ENCODE measurements around the gene HLA-DPA1. TPM values are rescaled to one million over a fixed set of nuclear protein-coding genes. Genes with fewer than 3 reads are reported as not detected.

The HLA-DPA1 gene
- total and polyA plus RNA-seq, 4 donors, result 12.0 to 49.3 (median 29.2) TPM

DNA sequence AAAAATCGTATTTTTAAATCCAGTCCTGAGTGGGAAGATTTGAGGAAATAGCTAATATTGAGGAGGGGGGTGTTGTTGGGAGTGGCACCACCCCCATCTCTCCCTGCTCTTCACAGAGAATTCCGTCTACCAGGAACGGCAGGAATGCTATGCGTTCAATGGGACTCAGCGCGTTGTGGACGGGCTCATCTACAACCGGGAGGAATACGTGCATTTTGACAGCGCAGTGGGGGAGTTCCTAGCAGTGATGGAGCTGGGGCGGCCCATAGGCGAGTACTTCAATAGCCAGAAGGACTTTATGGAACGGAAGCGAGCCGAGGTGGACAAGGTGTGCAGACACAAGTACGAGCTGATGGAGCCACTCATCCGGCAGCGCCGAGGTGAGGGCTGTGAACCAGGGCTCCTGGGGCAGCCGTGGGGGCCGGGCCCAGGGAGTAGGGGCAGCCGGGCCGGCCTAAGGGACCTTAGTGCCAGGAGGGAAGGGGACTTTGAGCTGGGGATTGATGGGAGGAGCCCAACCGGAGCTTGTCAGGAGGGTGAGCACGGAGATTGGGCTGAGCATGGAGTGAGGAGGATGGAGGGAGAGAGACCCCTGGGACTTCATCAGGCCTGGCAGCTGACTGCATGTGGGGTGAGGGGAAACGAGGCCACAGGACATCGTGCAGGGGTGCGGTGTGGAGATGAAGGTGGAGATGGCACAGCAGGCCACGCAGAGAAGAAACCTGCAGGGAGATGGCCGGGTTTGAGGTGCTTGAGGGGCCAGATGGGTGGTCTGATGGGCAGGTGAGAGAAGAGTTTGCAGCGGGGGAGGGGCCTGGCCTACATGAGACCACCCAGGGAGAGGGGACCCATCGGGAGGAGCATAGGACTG is 43.6 kb upstream of the HLA-DPA1 start:
- H3K9me3 ChIP-seq (ENCODE audit: control insufficient read depth in 4 of 4, low read length in 3 of 4), result no peaks in the 10 kb centered on the region
- H3K4me3 ChIP-seq (ENCODE audit: low read depth in 1 of 3, low read length in 3 of 3), result no peak overlapping the region
- no peak for DNase-seq (ENCODE audit: low spot score)
- WGBS, result 8% methylated on average over 32 of the region's 32 CpGs
- H3K27ac ChIP-seq (ENCODE audit: low read depth in 1 of 2, low read length in 2 of 2), result no peak overlapping the region
- H3K36me3 ChIP-seq (ENCODE audit: control insufficient read depth in 4 of 4, insufficient read depth in 3 of 4, low read depth in 1 of 4, low read length in 3 of 4), result no peaks in the 10 kb centered on the region
- H3K9ac ChIP-seq (ENCODE audit: low read depth in 1 of 2, low read length in 2 of 2), result no peak overlapping the region
- no peak for TF ChIP-seq FOXA2 (IDR thresholded peaks at IDR 0.05)
- TF ChIP-seq HNF4G (IDR thresholded peaks at IDR 0.05), result no peak
- no peak for TF ChIP-seq SP1 (IDR thresholded peaks at IDR 0.05)
- TF ChIP-seq FOXA1 (IDR thresholded peaks at IDR 0.05), result no peak
- no peak for TF ChIP-seq EGR1 (IDR thresholded peaks at IDR 0.05; ENCODE audit: low read depth in 2 of 2)
- no peak for TF ChIP-seq HNF4A (conservative IDR thresholded peaks at IDR 0.05)
- TF ChIP-seq, protein P1, sequence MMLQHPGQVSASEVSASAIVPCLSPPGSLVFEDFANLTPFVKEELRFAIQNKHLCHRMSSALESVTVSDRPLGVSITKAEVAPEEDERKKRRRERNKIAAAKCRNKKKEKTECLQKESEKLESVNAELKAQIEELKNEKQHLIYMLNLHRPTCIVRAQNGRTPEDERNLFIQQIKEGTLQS (IDR thresholded peaks at IDR 0.05), result no peak
- TF ChIP-seq, protein P2, sequence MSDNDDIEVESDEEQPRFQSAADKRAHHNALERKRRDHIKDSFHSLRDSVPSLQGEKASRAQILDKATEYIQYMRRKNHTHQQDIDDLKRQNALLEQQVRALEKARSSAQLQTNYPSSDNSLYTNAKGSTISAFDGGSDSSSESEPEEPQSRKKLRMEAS (IDR thresholded peaks at IDR 0.05), result no peak
- no peak for TF ChIP-seq RAD21 (IDR thresholded peaks at IDR 0.05)
- TF ChIP-seq, protein P3, sequence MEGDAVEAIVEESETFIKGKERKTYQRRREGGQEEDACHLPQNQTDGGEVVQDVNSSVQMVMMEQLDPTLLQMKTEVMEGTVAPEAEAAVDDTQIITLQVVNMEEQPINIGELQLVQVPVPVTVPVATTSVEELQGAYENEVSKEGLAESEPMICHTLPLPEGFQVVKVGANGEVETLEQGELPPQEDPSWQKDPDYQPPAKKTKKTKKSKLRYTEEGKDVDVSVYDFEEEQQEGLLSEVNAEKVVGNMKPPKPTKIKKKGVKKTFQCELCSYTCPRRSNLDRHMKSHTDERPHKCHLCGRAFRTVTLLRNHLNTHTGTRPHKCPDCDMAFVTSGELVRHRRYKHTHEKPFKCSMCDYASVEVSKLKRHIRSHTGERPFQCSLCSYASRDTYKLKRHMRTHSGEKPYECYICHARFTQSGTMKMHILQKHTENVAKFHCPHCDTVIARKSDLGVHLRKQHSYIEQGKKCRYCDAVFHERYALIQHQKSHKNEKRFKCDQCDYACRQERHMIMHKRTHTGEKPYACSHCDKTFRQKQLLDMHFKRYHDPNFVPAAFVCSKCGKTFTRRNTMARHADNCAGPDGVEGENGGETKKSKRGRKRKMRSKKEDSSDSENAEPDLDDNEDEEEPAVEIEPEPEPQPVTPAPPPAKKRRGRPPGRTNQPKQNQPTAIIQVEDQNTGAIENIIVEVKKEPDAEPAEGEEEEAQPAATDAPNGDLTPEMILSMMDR (IDR thresholded peaks at IDR 0.05; ENCODE audit: low read depth, low read length, missing input control), result no peak
- no peak for TF ChIP-seq TAF1 (conservative IDR thresholded peaks at IDR 0.05)
- TF ChIP-seq, protein P4, sequence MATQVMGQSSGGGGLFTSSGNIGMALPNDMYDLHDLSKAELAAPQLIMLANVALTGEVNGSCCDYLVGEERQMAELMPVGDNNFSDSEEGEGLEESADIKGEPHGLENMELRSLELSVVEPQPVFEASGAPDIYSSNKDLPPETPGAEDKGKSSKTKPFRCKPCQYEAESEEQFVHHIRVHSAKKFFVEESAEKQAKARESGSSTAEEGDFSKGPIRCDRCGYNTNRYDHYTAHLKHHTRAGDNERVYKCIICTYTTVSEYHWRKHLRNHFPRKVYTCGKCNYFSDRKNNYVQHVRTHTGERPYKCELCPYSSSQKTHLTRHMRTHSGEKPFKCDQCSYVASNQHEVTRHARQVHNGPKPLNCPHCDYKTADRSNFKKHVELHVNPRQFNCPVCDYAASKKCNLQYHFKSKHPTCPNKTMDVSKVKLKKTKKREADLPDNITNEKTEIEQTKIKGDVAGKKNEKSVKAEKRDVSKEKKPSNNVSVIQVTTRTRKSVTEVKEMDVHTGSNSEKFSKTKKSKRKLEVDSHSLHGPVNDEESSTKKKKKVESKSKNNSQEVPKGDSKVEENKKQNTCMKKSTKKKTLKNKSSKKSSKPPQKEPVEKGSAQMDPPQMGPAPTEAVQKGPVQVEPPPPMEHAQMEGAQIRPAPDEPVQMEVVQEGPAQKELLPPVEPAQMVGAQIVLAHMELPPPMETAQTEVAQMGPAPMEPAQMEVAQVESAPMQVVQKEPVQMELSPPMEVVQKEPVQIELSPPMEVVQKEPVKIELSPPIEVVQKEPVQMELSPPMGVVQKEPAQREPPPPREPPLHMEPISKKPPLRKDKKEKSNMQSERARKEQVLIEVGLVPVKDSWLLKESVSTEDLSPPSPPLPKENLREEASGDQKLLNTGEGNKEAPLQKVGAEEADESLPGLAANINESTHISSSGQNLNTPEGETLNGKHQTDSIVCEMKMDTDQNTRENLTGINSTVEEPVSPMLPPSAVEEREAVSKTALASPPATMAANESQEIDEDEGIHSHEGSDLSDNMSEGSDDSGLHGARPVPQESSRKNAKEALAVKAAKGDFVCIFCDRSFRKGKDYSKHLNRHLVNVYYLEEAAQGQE (IDR thresholded peaks at IDR 0.05), result no peak
- TF ChIP-seq, protein P5, sequence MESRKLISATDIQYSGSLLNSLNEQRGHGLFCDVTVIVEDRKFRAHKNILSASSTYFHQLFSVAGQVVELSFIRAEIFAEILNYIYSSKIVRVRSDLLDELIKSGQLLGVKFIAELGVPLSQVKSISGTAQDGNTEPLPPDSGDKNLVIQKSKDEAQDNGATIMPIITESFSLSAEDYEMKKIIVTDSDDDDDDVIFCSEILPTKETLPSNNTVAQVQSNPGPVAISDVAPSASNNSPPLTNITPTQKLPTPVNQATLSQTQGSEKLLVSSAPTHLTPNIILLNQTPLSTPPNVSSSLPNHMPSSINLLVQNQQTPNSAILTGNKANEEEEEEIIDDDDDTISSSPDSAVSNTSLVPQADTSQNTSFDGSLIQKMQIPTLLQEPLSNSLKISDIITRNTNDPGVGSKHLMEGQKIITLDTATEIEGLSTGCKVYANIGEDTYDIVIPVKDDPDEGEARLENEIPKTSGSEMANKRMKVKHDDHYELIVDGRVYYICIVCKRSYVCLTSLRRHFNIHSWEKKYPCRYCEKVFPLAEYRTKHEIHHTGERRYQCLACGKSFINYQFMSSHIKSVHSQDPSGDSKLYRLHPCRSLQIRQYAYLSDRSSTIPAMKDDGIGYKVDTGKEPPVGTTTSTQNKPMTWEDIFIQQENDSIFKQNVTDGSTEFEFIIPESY (IDR thresholded peaks at IDR 0.05), result no peak
- peaks cover 0 to 19% (median 4%) of the 10 kb centered on the region in 4 donors for H3K27me3 ChIP-seq (ENCODE audit: control insufficient read depth in 4 of 4, insufficient read depth in 4 of 4, low read length in 3 of 4)
- H3K4me1 ChIP-seq (ENCODE audit: control insufficient read depth in 4 of 4, insufficient read depth in 4 of 4, low read length in 3 of 4), result no peaks in the 10 kb centered on the region

DNA sequence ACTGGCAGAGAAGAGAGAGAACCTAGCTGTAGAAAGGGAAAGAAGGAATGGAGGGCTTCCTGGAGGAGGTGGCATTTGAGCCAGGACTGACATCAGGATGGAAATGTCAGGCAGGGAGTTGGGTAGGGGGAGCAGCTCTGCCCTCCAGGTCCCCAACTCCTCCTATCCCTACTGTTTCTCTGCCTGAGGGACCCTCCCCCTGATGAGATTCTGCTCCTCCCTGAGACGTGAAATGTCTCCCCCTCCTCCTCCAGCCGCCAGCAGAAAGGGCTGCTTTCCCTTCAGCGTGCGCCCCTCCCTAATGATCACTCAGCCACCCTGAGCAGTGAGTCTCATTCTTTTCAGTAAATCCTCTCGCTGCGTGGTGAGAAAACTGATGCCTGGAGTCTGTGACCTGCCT is 43.0 kb upstream of the HLA-DPA1 start:
- TF ChIP-seq HNF4G (IDR thresholded peaks at IDR 0.05) (no peak), HNF4A (conservative IDR thresholded peaks at IDR 0.05) (no peak), RAD21 (IDR thresholded peaks at IDR 0.05) (no peak), EGR1 (IDR thresholded peaks at IDR 0.05; ENCODE audit: low read depth in 2 of 2) (no peak)
- Histone ChIP-seq H3K9ac (ENCODE audit: low read depth in 1 of 2, low read length in 2 of 2) (no peak overlapping the region), H3K27me3 (ENCODE audit: control insufficient read depth in 4 of 4, insufficient read depth in 4 of 4, low read length in 3 of 4) (peaks cover 0 to 21% (median 4%) of the 10 kb centered on the region in 4 donors), H3K27ac (ENCODE audit: low read depth in 1 of 2, low read length in 2 of 2) (no peak overlapping the region), H3K36me3 (ENCODE audit: control insufficient read depth in 4 of 4, insufficient read depth in 3 of 4, low read depth in 1 of 4, low read length in 3 of 4) (no peaks in the 10 kb centered on the region), H3K9me3 (ENCODE audit: control insufficient read depth in 4 of 4, low read length in 3 of 4) (no peaks in the 10 kb centered on the region), H3K4me1 (ENCODE audit: control insufficient read depth in 4 of 4, insufficient read depth in 4 of 4, low read length in 3 of 4) (no peaks in the 10 kb centered on the region), H3K4me3 (ENCODE audit: low read depth in 1 of 3, low read length in 3 of 3) (no peak overlapping the region)
- 10% methylated on average over 6 of the region's 6 CpGs for WGBS
- DNase-seq (ENCODE audit: low spot score), result no peak
